K562 (cell line): ENCODE results near the gene KIF19. TPM values are rescaled to one million over a fixed set of nuclear protein-coding genes. Genes with fewer than 3 reads are reported as not detected.

Experiments used
- ATAC-seq: fragments of 200-7000 bp; cut with Tn5 transposase; 3 replicates; pipeline ENCODE4 v1.9.1; 2020; ENCODE audit warnings: moderate library complexity
- BruUV-seq: library from RNA; stranded (reverse); fragments of 400-500 nt; replicated peaks from 2 replicates; lab custom pipeline; 2021; lab: Mats Ljungman, UMichigan
- CTCF ChIA-PET: fragments of 300-600 bp; formaldehyde crosslinking; extraction: SDS; loops from one replicate; lab custom pipeline; 2021; ENCODE audit warnings: low intra/inter-chr PET ratio; lab: Yijun Ruan, JAX
- POLR2A ChIA-PET: fragments of 300-600, 350-650 bp; sonication (Branson Sonifier 250); formaldehyde crosslinking; extraction: SDS; loops from one replicate; lab custom pipeline; 2021; ENCODE audit warnings: antibody characterized with exemption, inconsistent platforms; lab: Yijun Ruan, JAX
- DNase-seq, 4 experiments: peaks; one replicate each; pipeline versions ENCODE4 v3.0.0 to v3.0.0-alpha.2; 2011 to 2018; ENCODE audit warnings: low spot score in 3 of 4, mixed read lengths in 3 of 4; ENCODE audit errors: extremely low read depth in 1 of 4
- FAIRE-seq: peaks from 2 replicates; lab custom pipeline; 2011; peaks lifted over from hg19 to GRCh38; lab: Jason Lieb, UNC
- H2AFZ ChIP-seq: 2 replicates; pipeline ENCODE4 v1.6.0; 2011; ENCODE audit warnings: low read depth, low read length, control low read depth, inconsistent platforms
- H3K27ac ChIP-seq: fragments of 200-600 bp; 3 replicates; pipeline ENCODE4 v1.8.0; 2011; ENCODE audit warnings: low read depth, mild to moderate bottlenecking, control low read depth, inconsistent platforms, low read length, moderate library complexity, mixed read lengths; ENCODE audit errors: extremely low read depth
- H3K27me3 ChIP-seq, 2 experiments: fragments of 300-600 bp in 1 of 2; 2 replicates in 1 of 2; 3 replicates in 1 of 2; pipeline versions ENCODE4 v1.6.0 to v1.8.0; 2011; ENCODE audit warnings: inconsistent platforms in 2 of 2, low read length in 2 of 2, mild to moderate bottlenecking in 1 of 2, mixed read lengths in 1 of 2, moderate library complexity in 1 of 2; ENCODE audit not compliant: control insufficient read depth in 2 of 2, insufficient read depth in 2 of 2
- H3K36me3 ChIP-seq: fragments of 300-600 bp; 3 replicates; pipeline ENCODE4 v1.8.0; 2011; ENCODE audit warnings: mild to moderate bottlenecking, low read length, inconsistent platforms; ENCODE audit not compliant: control insufficient read depth, insufficient read depth
- H3K4me1 ChIP-seq, 2 experiments: fragments of 200-600 bp in 1 of 2; replicated peaks in 1 of 2; 2 replicates in 1 of 2; 3 replicates in 1 of 2; pipeline versions ENCODE4 v1.5.1 to v1.8.0; 2011; ENCODE audit warnings: inconsistent platforms in 2 of 2, low read length in 2 of 2, mild to moderate bottlenecking in 1 of 2, mixed read lengths in 1 of 2, moderate library complexity in 1 of 2; ENCODE audit not compliant: control insufficient read depth in 2 of 2, insufficient read depth in 2 of 2
- H3K4me2 ChIP-seq: 2 replicates; pipeline ENCODE4 v1.6.1; 2011; ENCODE audit warnings: low read length, control low read depth, inconsistent platforms, mixed read lengths; ENCODE audit not compliant: insufficient read depth
- H3K4me3 ChIP-seq: fragments of 200-600 bp; sonication (generic), shearing (Covaris generic); 2 replicates; pipeline ENCODE4 v1.5.1; 2016; ENCODE audit warnings: control low read depth, inconsistent platforms
- H3K79me2 ChIP-seq: fragments of 200-600 bp; 3 replicates; pipeline ENCODE4 v1.8.0; 2011; ENCODE audit warnings: low read length, inconsistent platforms; ENCODE audit not compliant: control insufficient read depth, insufficient read depth
- H3K9ac ChIP-seq, 2 experiments: 2 replicates each; pipeline versions ENCODE4 v1.6.0 to v1.6.1; 2011; ENCODE audit warnings: low read depth in 2 of 2, low read length in 2 of 2, control low read depth in 1 of 2, inconsistent platforms in 1 of 2, mild to moderate bottlenecking in 1 of 2, mixed read lengths in 1 of 2; ENCODE audit not compliant: insufficient read depth in 1 of 2
- H3K9me1 ChIP-seq: one replicate; pipeline ENCODE4 v1.6.0; 2011; ENCODE audit warnings: inconsistent platforms, mild to moderate bottlenecking, low read length, moderate library complexity; ENCODE audit not compliant: control insufficient read depth, insufficient read depth
- H3K9me3 ChIP-seq: replicated peaks from 2 replicates; pipeline ENCODE4 v1.5.1; 2011; ENCODE audit warnings: low read depth, low read length, inconsistent platforms; ENCODE audit not compliant: control insufficient read depth, insufficient read depth
- H4K20me1 ChIP-seq: replicated peaks from 2 replicates; pipeline ENCODE4 v1.6.1; 2011; ENCODE audit warnings: low read length, inconsistent platforms, mixed read lengths; ENCODE audit not compliant: control insufficient read depth, insufficient read depth
- ASH1L ChIP-seq: fragments of 450-650 bp; IDR thresholded peaks from 2 replicates; pipeline ENCODE4 v1.6.1; 2018; ENCODE audit warnings: borderline replicate concordance, mild to moderate bottlenecking, low read depth; ENCODE audit not compliant: partially characterized antibody
- CBX3 ChIP-seq, 2 experiments: IDR thresholded peaks; 1 replicate in 1 of 2; 2 replicates in 1 of 2; pipeline ENCODE4 v1.6.1; 2012; ENCODE audit warnings: inconsistent platforms in 2 of 2, low read length in 2 of 2, borderline replicate concordance in 1 of 2, control low read depth in 1 of 2
- CEBPZ ChIP-seq: fragments of 150-350 bp; IDR thresholded peaks from 2 replicates; pipeline ENCODE4 v1.6.1; 2014; ENCODE audit warnings: low read depth, mild to moderate bottlenecking, low read length, borderline replicate concordance
- KDM1A ChIP-seq, 2 experiments: fragments of 450-650 bp; IDR thresholded peaks; 2 replicates each; pipeline ENCODE4 v1.6.1; 2016; ENCODE audit warnings: mild to moderate bottlenecking in 2 of 2
- NFYB ChIP-seq: IDR thresholded peaks from 2 replicates; pipeline ENCODE4 v1.6.1; 2011; ENCODE audit warnings: mild to moderate bottlenecking, moderate library complexity; ENCODE audit not compliant: insufficient read length; ENCODE audit errors: extremely low read depth
- NR0B1 ChIP-seq: fragments of 450-650 bp; IDR thresholded peaks from one replicate; pipeline ENCODE4 v1.6.1; 2018; ENCODE audit warnings: mild to moderate bottlenecking, moderate library complexity; ENCODE audit not compliant: partially characterized antibody
- NR2C1 ChIP-seq, 2 experiments: fragments of 450-650 bp; IDR thresholded peaks; 2 replicates each; pipeline ENCODE4 v1.6.1; 2017; ENCODE audit warnings: mild to moderate bottlenecking in 2 of 2, antibody characterized with exemption in 1 of 2, inconsistent platforms in 1 of 2, missing compliant biosample characterization in 1 of 2, missing genetic modification characterization in 1 of 2
- RAD51 ChIP-seq: fragments of 450-650 bp; IDR thresholded peaks from 2 replicates; pipeline ENCODE4 v1.7.1; 2016; ENCODE audit warnings: low read depth, mild to moderate bottlenecking, borderline replicate concordance
- RBM34 ChIP-seq: fragments of 200-400 bp; formaldehyde crosslinking; IDR thresholded peaks from 2 replicates; pipeline ENCODE4 v1.6.1; 2018; ENCODE audit warnings: low read length, borderline replicate concordance; ENCODE audit not compliant: insufficient read depth
- RHOXF2B ChIP-seq: fragments of 250-450 bp; sonication (Bioruptor Pico); conservative IDR thresholded peaks from 2 replicates; pipeline ENCODE4 v1.5.1; 2021
- RNF2 ChIP-seq: sonication (generic); IDR thresholded peaks from 2 replicates; pipeline ENCODE4 v1.6.1; 2016
- USF1 ChIP-seq: sonication (generic); formaldehyde crosslinking; IDR thresholded peaks from 2 replicates; pipeline ENCODE4 v1.9.0; 2022; ENCODE audit warnings: mild to moderate bottlenecking, missing genetic modification reagents
- USF2 ChIP-seq: sonication (generic); formaldehyde crosslinking; IDR thresholded peaks from 2 replicates; pipeline ENCODE4 v1.5.0; 2020; ENCODE audit warnings: missing genetic modification reagents
- ZFP36 ChIP-seq: fragments of 150-350 bp; IDR thresholded peaks from 2 replicates; pipeline ENCODE4 v1.6.1; 2018; ENCODE audit warnings: low read length, low read depth; ENCODE audit not compliant: partially characterized antibody
- ZNF143 ChIP-seq: sonication (generic); formaldehyde crosslinking; IDR thresholded peaks from 2 replicates; pipeline ENCODE4 v1.9.0; 2022; ENCODE audit warnings: mild to moderate bottlenecking, missing genetic modification reagents
- ZNF263 ChIP-seq: sonication (generic); formaldehyde crosslinking; IDR thresholded peaks from 2 replicates; pipeline ENCODE4 v1.8.0; 2022; ENCODE audit warnings: mild to moderate bottlenecking, missing genetic modification reagents, borderline replicate concordance
- WGBS: fragments of 100-300 bp; shearing (Covaris generic); methylation state at CpG from one replicate; pipeline ENCODE4 v1.1.6; 2016; ENCODE audit warnings: low coverage, mixed read lengths; ENCODE audit not compliant: insufficient coverage; ENCODE audit errors: missing lambda C conversion rate; 5-methylcytosine and 5-hydroxymethylcytosine counted together
- in situ Hi-C: fragments of 300-500 bp; cut with MboI; formaldehyde crosslinking; loops from 4 replicates; pipeline ENCODE4 v1.15.0; 2018; ENCODE audit warnings: inconsistent platforms, mixed read lengths
- intact Hi-C: fragments of 100-400 bp; cut with micrococcal nuclease; formaldehyde crosslinking; loops from 2 replicates; pipeline ENCODE4 v1.14.2; 2022
- polyA plus RNA-seq, 8 experiments: library from polyadenylated mRNA; depleted of rRNA in 4 of 8; stranded (reverse) in 5 of 8; unstranded in 3 of 8; fragments of >200 nt; fragmentation: Nextera tagmentation in 2 of 8; fragmentation: Illumina TruSeq in 1 of 8; extraction: Ambion mirVana in 2 of 8; extraction: Trizol in 1 of 8; gene quantifications; 2 replicates each; pipeline versions ENCODE4 v1.2.1 to v1.2.3, GENCODE V29; 2011 to 2014; ENCODE audit warnings: inconsistent platforms in 1 of 8, missing spikeins in 1 of 8
- total RNA-seq, 7 experiments: library from RNA; depleted of rRNA in 6 of 7; stranded (reverse); fragments of >200 nt in 6 of 7; fragmentation: Illumina TruSeq in 2 of 7; extraction: Trizol in 2 of 7; gene quantifications; 2 replicates each; pipeline versions ENCODE4 v1.2.1 to v1.2.3, GENCODE V29; 2011 to 2021; ENCODE audit warnings: low replicate concordance in 1 of 7

KIF19 gene
- total and polyA plus RNA-seq, 9 of the 15 experiments (the other 6 are each of a cell fraction or from before 2014, with no cell fraction given), result 0.10 TPM; not detected in 8

- Histone ChIP-seq H2AFZ (peak overlapping the region; percentile 55; the same call in 1 of the 2 replicates), H3K9me1 (no peaks in the 10 kb centered on the region), H3K27me3 (peaks cover 15 to 73% of the 10 kb centered on the region in 2 experiments; a peak in 3 of 5 replicates), H3K4me1 (peaks cover 0 to 41% of the 10 kb centered on the region in 2 experiments; a peak in 2 of 5 replicates), H3K9ac (no peak overlapping the region), H3K9me3 (no peaks in the 10 kb centered on the region), H3K4me3 (no peak overlapping the region), H3K79me2 (no peaks in the 10 kb centered on the region), H3K4me2 (no peak overlapping the region), H4K20me1 (peaks cover 13% of the 10 kb centered on the region; the same call in 1 of the 2 replicates), H3K36me3 (no peaks in the 10 kb centered on the region), H3K27ac (no peak overlapping the region)
- in situ Hi-C loops, result no loop called here
- WGBS, result 6% methylated on average over 9 of the region's 9 CpGs
- POLR2A ChIA-PET, result no interaction called here
- no TSS peak for BruUV-seq
- ATAC-seq (0 out of 3 replicates have a peak, but pooled peaks have one; percentile 8), DNase-seq (peak in 1 of 4 experiments; percentile 19), FAIRE-seq (peak; percentile 32)
- CTCF ChIA-PET, result interaction anchor here (0.9 kb wide), 1 partner anchor 148 kb away, joined by 6 read pairs; no protein-coding TSS in a partner anchor
- intact Hi-C loops, result no loop called here
- no peak for TF ChIP-seq RBM34
- no peak for TF ChIP-seq CEBPZ
- TF ChIP-seq ASH1L, result no peak
- TF ChIP-seq NR2C1 (IDR thresholded peaks at IDR 0.05), result peak; percentile 97
- TF ChIP-seq NR2C1 (tag; IDR thresholded peaks at IDR 0.05), result peak; percentile 98
- TF ChIP-seq KDM1A (IDR thresholded peaks at IDR 0.05), result no peak
- peak; percentile 82 for TF ChIP-seq ZFP36
- no peak for TF ChIP-seq RNF2
- TF ChIP-seq RAD51, result peak; percentile 77
- TF ChIP-seq ZNF143 (CRISPR knock-in tag), result peak; percentile 70
- no peak for TF ChIP-seq ZNF263 (CRISPR knock-in tag)
- TF ChIP-seq USF1 (CRISPR knock-in tag), result peak; percentile 86
- no peak for TF ChIP-seq RHOXF2B
- TF ChIP-seq CBX3 (IDR thresholded peaks at IDR 0.05; ENCODE audit: borderline replicate concordance in 1 of 2, low read length in 2 of 2), result 0 out of 3 replicates have a peak, but pooled peaks of 1 of the 2 experiments have one; percentile 19
- no peak for TF ChIP-seq NR0B1
- peak; percentile 92 for TF ChIP-seq USF2 (CRISPR knock-in tag)
- peak; percentile 49 for TF ChIP-seq NFYB
Measured at GRCh38 chr17:74358697-74359096, 32.7 kb downstream of the KIF19 start.
